Left renal cortex interstitium (tissue), 4 donors: ENCODE data around the gene CDH22. TPM values are rescaled to one million over a fixed set of nuclear protein-coding genes. Genes with fewer than 3 reads are reported as not detected.

ENCODE experiments used
- DNase-seq, 4 donors: peaks; one replicate each; pipeline ENCODE4 v3.0.0-alpha.2; 2013; ENCODE audit warnings: low read depth in 4 of 4, low spot score in 2 of 4, missing footprints in 1 of 4
- polyA plus RNA-seq, 4 donors: library from polyadenylated mRNA; unstranded; fragments of 120-200 nt; gene quantifications; one replicate each; pipeline ENCODE4 v1.2.1, GENCODE V29; 2013; ENCODE audit not compliant: insufficient read length in 4 of 4

CDH22 gene, protein sequence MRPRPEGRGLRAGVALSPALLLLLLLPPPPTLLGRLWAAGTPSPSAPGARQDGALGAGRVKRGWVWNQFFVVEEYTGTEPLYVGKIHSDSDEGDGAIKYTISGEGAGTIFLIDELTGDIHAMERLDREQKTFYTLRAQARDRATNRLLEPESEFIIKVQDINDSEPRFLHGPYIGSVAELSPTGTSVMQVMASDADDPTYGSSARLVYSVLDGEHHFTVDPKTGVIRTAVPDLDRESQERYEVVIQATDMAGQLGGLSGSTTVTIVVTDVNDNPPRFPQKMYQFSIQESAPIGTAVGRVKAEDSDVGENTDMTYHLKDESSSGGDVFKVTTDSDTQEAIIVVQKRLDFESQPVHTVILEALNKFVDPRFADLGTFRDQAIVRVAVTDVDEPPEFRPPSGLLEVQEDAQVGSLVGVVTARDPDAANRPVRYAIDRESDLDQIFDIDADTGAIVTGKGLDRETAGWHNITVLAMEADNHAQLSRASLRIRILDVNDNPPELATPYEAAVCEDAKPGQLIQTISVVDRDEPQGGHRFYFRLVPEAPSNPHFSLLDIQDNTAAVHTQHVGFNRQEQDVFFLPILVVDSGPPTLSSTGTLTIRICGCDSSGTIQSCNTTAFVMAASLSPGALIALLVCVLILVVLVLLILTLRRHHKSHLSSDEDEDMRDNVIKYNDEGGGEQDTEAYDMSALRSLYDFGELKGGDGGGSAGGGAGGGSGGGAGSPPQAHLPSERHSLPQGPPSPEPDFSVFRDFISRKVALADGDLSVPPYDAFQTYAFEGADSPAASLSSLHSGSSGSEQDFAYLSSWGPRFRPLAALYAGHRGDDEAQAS
- polyA plus RNA-seq = under 1 TPM in 2 of 4 donors, not detected in 2; 0.05 TPM

DNA sequence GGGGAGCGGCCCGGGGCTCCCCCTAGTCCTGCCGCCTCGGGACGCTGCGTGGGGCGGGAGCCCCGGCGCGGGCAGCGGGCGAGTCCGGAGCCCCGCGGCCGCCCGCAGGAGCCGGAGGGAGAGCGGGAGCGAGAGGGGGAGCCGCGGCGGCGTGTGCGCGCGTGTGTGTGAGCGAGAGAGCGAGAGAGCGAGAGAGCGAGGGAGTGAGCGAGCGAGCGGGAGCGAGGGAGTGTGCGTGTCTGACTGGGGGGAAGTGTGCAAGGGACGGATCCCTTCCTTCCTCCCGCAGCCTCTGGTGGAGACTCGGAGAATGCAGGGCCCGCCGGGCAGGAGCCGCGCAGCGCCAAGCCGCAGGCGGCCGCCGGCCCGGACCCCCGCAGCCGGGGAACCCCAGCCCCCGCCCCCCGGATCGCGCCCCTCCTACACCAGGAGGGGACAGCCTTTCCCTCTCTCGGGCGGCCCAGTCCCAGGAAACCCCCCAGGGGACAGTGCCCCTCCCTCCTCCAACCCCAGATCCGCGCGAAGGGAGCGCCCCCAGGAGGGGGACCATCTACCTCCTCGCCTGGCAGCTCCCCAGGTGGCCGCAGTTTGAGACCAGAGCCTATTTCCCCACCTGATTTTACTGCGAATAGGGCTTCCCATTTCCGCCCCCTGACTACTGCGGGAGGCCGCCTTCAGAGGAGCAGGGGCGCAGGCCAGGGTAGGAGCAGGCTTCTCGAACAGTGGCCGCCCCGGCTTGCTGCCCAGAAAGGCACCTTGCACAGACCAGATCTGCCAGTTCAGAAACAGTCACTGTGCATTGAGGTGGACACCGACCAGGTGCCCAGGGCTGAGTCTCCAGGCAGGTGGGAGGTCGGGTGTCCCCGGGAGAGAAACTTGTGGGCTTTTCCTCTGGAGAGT is at the start of gene CDH22:
CDH22 (minus strand) TSS at position 241 of the 900 bp plus-strand sequence. CDS start 57,204 bp downstream, outside the sequence.
- no peak for DNase-seq

DNA sequence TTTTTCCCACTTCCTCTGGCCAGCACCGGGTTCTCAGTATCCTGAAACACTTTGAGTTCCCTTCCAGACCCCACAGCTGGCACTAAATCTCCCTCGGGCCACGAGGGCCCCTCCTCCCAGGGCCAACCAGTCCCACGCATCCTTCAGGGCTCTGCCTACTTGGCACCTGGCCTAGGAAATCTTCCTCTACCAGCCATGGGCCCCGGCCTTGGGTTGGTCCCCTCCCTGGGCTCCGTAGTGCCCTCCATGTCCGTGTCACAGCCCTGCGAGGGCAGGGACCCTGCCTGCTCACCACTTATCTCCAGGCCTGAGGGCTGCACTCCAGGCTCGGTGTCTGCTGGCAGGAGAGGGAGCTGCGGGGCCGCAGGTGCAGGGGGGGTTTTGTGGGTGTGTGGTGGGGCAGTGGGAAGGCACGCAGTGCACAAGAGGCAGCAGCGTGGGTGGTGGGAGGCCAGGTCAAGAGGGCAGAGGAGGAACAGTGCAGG is 48.8 kb upstream of the CDH22 start:
- DNase-seq = no peak

DNA sequence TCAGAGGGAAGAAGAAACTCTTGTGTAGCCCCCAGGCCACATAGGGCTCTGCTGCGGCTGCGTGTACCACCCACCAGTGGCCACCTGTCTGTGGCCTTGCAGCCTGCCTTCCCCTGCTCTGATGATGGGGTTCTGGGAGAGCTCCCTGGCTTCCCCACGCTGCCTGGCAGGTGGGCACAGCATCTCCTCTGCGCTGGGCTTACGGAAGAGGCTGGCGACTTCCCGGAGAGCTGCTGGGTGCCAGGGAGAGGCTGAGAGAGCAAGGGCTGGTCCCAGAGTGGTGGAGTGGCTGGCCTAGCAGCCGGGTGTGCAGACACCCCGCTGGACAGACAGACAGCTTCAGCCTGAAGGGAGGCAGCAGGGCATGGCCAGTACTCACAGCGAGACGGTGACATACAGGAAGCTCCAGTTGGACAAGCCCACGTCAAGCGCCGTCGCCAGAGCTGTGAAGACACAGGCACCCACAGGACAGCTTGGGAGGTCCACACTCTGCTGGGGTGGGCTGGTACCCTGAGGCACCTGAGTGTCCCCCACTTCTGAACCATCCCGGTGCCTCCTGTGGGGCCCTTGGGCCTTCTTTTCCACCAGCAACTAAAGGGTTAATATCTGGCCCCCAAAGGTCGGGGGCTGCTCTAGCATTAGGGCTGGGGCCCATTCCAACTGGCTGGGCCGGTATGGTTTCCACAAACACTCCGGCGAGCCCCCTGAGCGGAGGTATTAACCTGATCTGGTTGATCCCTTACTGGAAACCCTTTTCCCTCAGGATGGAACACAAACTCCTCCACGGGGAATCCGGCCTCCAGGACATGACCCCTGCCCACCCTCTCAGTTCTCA is 48.1 kb upstream of the CDH22 start:
- DNase-seq = no peak

DNA sequence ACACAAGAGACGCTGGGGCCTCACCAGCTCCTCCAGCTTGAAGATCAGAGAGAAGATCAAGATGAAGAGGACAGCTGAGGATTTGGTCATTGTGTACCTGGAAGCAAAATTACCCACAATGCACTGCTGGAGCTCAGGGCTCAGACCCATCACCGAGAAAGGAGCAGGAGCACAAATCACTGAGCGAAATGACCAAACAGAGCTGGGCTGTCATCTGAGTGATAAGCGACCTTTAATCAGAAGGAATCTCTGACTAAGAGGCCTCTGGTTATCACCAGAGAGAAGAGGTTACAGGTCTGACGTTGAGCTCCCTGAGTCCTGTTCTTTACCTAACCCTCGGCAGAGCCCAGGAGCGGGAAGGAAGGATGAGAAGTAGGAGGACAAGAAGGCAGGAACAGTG is 47.5 kb upstream of the CDH22 start:
- no peak for DNase-seq

DNA sequence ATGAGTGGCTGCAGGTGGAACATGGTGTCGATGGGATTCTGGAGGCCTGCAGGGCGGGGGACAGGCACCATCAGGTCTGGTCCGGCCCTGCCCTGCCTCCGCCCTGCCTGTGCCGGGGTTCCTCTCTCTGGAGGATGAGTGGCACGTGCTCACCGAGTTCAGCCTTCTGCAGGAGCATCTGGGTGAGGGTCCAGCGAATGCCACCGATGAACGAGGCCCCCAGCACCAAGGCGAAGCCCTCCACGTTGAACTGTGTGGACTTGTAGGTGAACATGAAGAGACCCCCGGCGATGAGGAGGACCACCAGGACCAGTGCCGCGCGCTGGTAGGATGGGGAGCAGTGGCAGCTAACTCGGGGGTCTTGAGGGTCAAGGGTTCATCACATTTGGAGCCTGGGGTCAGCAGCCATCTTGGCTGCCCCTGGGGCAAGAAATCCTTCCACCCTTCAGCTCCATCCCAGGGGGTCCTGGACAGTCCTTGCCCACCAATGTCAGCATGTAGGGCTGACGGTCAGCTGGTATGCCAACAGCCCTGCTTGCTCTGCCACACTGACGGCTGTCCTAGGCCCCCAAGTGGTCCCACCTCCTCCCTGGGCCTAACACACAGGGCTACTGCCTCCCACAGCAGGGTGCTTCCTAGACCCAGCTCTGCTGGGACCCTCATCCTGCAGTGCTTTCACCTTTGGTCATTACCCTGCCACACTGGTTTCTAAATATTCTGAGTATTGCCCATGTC is 46.8 kb upstream of the CDH22 start:
- no peak for DNase-seq

DNA sequence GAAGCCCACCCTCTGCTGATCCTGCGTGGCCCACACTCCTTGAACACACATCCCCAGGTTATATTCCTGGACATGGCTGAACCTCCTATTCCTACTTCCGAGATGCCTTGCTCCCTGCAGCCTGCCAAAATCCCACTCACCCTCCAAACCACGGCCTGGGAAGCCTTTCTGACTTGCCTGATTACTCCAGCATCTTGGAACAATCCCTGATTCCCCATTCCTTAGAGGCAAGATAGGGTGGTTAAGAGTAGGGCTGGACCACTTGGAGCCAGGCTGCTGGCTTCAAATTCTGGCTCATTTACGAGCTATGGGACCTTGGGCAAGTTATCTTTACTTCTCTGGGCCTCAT is 45.9 kb upstream of the CDH22 start:
- no peak for DNase-seq

DNA sequence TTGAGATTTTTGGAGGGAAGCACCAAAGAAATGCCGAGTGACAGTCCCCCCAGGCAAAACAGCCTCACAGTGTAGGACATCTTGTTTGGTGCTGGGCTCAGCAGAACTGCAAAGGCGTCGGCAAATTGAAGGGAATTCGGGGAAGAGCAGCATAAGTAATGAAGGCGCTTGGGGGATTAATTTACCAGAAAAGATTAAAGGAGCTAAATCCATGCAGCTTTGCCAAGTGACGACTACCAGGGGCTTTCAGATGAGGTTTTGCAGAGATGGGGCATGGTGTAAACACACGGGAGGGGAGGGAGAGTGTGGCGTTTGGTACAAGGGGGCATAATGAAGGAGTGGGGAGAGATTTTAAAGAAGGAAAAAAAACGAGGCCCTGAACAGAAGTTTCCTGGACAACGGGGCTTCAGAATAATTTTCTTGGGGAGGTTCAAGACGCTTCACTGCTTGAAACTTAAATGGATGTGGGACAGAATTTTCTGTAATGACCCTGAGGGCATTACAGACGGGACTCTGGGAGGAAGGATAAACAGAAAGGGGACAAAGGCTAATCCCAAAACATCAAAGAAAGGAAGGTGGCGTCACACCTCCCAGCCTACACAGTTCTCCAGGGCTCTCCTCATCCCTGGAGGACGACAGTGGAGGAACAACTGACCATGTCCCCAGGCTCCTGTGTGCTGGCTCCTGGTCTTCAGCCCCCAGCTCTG is 45.4 kb upstream of the CDH22 start:
- no peak for DNase-seq

DNA sequence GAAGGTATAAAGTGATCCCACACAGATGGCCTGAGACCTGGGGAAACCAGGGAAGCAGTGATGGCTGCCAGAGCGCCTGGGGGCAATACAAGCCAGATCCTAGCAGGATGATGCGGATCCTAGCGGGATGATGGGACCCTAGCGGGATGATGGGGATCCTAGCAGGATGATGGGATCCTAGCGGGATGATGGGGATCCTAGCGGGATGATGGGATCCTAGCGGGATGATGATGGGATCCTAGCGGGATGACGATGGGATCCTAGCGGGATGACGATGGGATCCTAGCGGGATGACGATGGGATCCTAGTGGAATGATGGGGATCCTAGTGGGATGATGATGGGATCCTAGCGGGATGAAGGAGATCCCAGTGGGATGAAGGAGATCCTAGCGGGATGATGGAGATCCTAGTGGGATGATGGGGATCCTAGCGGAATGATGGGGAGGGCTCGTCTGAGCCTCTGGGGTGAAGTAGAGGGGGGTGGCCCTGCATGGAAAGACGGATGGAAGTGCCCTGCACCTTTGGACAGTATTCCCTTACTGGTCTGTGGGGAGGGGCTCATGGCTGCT is 44.2 kb upstream of the CDH22 start:
- DNase-seq = no peak

DNA sequence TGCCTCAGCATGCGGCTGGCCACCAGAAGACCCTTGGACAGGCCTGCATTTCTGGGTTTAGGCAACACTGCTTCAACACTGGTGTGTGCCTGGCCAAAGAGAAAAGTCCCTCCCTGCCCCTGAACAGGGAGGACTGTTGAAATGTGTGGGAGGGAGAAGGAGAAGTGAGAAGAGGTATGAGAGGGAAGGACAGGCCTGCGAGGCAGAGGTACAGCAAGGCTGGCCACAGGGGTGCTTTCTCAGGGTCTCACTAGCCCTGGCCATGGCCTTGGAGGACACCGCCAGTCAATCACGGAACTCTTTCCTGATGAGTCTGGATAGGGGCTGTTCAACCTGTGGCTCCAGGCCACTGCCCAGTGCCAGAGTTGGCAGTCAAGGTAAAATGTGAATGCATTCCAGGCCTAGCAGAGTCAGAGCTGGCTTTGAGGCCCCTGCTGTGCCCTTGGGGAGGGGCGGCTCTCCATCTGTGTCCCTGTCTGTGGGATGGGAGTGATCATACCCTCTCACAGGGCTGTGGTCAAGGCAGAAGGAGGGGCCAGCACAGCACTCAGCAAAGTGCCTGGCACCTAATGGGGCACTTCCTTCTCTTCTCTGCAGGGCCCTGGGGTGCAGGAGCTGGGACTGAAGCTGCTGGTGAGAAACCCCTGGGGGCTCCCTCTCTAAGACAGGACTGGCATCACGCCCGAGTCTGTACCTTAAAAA is 43.2 kb upstream of the CDH22 start:
- no peak for DNase-seq

DNA sequence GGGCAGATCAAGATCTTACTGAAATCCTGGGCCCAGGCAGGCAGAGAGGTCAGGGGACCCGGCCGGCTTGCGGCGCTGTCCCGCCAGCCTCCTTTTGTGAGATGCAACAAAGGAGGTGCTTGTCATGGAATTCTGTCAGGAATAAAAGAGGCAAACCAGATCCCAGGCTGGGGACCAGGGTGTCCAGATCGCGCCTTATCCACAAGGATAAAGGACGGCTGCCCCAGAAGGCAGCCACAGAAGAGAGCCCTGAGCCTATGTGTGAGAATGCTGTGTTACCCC is 42.6 kb upstream of the CDH22 start:
- DNase-seq = no peak

DNA sequence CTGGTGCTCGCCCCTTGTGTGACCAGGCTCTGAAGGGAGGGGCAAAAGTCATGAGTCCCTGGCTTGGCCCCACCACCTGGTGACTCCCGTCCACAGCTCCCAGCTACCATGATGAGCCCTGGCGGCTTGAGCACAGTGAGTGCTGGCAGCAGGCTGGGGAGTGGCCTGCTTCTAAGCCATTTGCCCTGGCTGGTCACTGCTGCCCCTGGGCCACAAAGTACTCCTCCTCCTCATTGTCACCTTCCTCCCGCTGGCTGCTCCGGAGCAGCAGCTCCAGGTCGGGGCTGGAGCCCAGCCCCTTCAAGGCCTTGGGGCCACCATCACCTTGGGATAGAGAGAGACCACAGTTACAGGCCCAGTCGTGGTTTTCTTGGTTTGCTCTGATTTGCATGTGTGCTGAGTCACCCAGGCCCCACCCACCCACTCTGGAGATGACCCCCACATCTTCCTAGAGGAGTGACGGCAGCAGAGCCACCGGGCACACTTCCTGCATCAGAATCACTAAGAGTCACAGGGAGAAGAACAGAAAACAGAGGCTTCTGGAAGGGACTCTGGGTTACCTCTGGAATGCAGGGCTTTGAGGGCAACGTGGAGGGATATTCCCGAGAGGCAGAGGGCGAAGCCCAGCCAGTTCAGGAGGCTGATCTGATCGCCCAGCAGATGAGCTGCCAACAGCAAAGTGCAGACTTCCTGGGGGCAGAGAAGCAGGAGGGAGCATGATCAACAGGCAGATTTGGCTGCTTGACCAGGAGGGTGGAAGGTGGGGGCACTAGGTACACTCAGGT is 42.1 kb upstream of the CDH22 start:
- DNase-seq = no peak

DNA sequence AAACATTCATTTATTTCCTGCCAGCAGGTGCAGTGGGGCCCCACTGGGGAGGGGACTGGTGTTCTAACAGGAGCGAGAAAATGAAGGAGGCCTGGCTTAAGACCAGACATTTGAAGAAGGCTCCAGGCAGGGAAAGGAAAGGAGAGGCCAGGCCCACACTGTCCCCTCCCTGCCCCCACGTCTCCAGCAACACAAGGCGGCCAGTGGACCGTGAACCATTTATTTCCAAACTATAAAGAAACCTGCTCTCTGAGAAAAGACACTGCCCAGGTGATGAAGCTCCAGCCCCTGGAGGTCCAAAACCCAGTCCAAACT is 41.4 kb upstream of the CDH22 start:
- DNase-seq = no peak

DNA sequence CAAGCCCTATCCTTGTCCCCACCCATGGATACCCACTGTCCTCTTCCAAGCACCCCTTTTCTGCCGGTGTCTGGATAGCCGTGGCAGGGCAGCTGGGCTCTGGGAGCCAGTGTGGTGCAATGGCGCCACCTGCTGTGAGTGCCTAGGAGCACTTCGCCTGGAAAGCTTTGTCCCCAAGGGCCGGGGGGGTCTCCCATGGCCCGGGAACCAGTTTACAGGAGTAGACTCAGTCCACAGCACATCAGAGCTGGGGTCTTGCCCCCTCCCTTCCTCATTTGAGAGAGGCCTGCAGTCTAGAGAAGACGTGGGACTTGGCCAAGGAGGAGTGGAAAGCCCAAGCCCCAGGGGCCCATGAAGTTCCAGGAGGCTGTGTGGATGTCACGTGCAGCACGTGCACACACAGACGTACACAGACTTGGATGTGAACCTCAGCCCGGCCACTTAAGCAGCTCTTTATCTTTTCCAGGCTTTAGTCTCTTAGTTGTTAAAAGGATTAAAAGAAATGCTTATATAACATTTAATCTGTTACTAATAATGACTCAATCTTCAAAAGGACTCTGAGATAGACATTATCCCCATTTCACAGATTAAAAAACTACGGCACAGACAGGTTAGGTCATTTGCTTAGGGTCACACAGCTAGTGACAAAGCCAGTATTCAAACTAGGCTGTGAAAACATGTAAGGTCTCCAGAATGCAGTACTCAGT is 40.9 kb upstream of the CDH22 start:
- no peak for DNase-seq

DNA sequence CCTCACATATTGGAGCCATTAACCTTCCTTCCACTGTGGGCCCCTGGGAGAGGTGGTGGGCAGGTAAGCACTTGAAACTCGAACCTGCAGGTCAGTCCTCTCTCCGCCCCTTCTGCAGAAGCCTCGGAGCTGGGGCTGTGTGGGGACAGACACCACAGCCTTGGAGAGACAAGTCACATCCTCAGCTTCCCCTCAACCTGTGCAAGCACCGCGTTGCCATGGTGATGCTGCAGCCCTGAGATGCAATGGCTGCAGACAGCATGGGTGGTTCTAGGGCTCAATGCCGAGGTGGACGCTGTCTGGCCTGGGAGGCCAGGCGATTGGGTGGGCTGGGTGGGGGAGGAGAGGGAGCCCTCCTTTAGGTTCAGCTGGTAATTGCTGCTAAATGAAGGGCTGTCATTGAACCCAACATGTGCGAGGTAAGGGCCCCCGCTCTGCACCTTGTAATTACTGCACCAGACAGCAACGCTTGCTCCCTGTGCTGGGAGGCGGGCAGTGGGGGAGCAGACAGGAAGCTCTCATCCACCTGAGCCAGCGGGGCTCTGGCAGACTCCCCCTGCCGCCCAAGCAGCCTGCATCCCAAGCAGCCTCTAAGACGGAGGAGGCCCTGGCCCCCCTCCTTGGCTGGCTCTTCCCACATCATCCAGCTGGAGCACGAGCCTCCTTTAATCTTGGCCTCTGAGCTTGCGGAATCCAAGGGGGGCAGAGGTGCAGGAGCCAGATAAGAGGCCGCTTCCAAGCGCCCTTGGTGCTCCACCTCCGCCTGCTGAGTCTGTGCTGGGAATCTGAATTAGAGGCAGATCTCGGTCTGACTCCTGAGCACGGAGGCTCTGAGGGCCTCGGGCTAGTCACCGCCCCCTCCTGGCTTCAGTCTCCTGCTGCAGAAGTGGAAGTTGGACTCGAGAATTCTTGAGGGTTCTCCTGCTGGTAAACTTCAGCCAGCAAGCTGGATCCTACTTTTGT is 39.8 kb upstream of the CDH22 start:
- DNase-seq = no peak

DNA sequence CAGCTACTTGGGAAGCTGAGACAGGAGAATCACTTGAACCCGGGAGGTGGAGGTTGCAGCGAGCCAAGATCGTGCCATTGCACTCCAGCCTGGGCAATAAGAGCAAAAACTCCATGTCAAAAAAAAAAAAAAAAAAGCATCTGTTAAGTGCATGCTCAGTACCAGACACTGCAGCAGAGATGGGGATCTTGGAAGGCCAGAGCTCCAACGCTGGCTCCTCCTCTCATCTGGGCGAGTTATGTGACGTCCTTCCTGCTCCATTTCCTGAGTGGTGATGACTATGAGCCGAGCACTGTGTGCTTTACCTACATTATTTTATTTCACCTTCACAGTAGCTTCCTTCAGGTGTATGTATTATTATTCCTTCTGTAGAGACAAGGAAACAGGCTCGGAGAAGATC is 38.5 kb upstream of the CDH22 start:
- DNase-seq = no peak
